Effector memory CD4-positive, alpha-beta T cell (primary cell): ENCODE measurements around the gene SLC24A4.
"Not testable (repeated sequence)": the region's sequence is repeated elsewhere in the genome, so short reads cannot be mapped to it uniquely, and the experiment has no call there.

Experiments used
- DNase-seq, 3 donors: peaks; one replicate each; pipeline ENCODE4 v3.0.0-alpha.2; 2020
- H3K27ac ChIP-seq: 2 replicates; pipeline ENCODE4 v1.7.0; 2013; ENCODE audit warnings: mild to moderate bottlenecking, low read length, moderate library complexity; ENCODE audit not compliant: insufficient read depth, poor library complexity, severe bottlenecking
- H3K27me3 ChIP-seq: replicated peaks from 2 replicates; pipeline ENCODE4 v1.7.0; 2013; ENCODE audit warnings: mild to moderate bottlenecking, low read length; ENCODE audit not compliant: insufficient read depth, control insufficient read depth, poor library complexity, severe bottlenecking
- H3K36me3 ChIP-seq: 2 replicates; pipeline ENCODE4 v1.7.0; 2013; ENCODE audit warnings: mild to moderate bottlenecking, low read length, moderate library complexity; ENCODE audit not compliant: control insufficient read depth, insufficient read depth
- H3K4me1 ChIP-seq: 2 replicates; pipeline ENCODE4 v1.7.0; 2013; ENCODE audit warnings: low read length, mild to moderate bottlenecking; ENCODE audit not compliant: control insufficient read depth, insufficient read depth, poor library complexity, severe bottlenecking
- H3K4me3 ChIP-seq: 2 replicates; pipeline ENCODE4 v1.7.0; 2013; ENCODE audit warnings: low read length, low read depth, mild to moderate bottlenecking; ENCODE audit not compliant: insufficient read depth, poor library complexity, severe bottlenecking
- H3K9me3 ChIP-seq: 2 replicates; pipeline ENCODE4 v1.7.0; 2013; ENCODE audit warnings: mild to moderate bottlenecking, low read length, moderate library complexity; ENCODE audit not compliant: control insufficient read depth

SLC24A4 gene

GRCh38 chr14:92534932-92535643 lies 212.1 kb downstream of the SLC24A4 start:
- DNase-seq: no peak
- Histone ChIP-seq H3K27me3 (no peaks in the 10 kb centered on the region), H3K9me3 (no peaks in the 10 kb centered on the region), H3K27ac (no peak overlapping the region), H3K36me3 (no peaks in the 10 kb centered on the region), H3K4me3 (no peak overlapping the region), H3K4me1 (no peaks in the 10 kb centered on the region)

- not testable (repeated sequence) for H3K36me3 ChIP-seq, H3K4me1 ChIP-seq, H3K9me3 ChIP-seq, H3K27ac ChIP-seq, H3K27me3 ChIP-seq, DNase-seq, H3K4me3 ChIP-seq
Measured at GRCh38 chr14:92536231-92536630, 213.3 kb downstream of the SLC24A4 start.

- DNase-seq: no peak
- no peaks in the 10 kb centered on the region for H3K4me1 ChIP-seq
- no peak overlapping the region for H3K27ac ChIP-seq
Measured at GRCh38 chr14:92538412-92538985, 215.5 kb downstream of the SLC24A4 start.

GRCh38 chr14:92539419-92539818 lies 216.5 kb downstream of the SLC24A4 start:
- Histone ChIP-seq H3K36me3 (no peaks in the 10 kb centered on the region), H3K4me1 (no peaks in the 10 kb centered on the region), H3K4me3 (no peak overlapping the region), H3K27ac (no peak overlapping the region), H3K9me3 (no peaks in the 10 kb centered on the region), H3K27me3 (no peaks in the 10 kb centered on the region)
- no peak for DNase-seq

More at GRCh38 chr14:92538412-92538985, 215.5 kb downstream of the SLC24A4 start:
- Histone ChIP-seq H3K36me3 (no peaks in the 10 kb centered on the region), H3K27me3 (no peaks in the 10 kb centered on the region), H3K9me3 (no peaks in the 10 kb centered on the region), H3K4me3 (no peak overlapping the region)

GRCh38 chr14:92539875-92540274 lies 216.9 kb downstream of the SLC24A4 start:
- Histone ChIP-seq H3K9me3 (no peaks in the 10 kb centered on the region), H3K27ac (no peak overlapping the region), H3K4me3 (no peak overlapping the region), H3K36me3 (no peaks in the 10 kb centered on the region), H3K27me3 (no peaks in the 10 kb centered on the region), H3K4me1 (no peaks in the 10 kb centered on the region)
- no peak for DNase-seq

GRCh38 chr14:92540472-92541048 lies 217.6 kb downstream of the SLC24A4 start:
- Histone ChIP-seq H3K27ac (no peak overlapping the region), H3K4me1 (no peaks in the 10 kb centered on the region), H3K4me3 (no peak overlapping the region), H3K9me3 (no peaks in the 10 kb centered on the region), H3K36me3 (no peaks in the 10 kb centered on the region), H3K27me3 (no peaks in the 10 kb centered on the region)
- no peak for DNase-seq

- H3K9me3 ChIP-seq: no peaks in the 10 kb centered on the region
- H3K36me3 ChIP-seq: no peaks in the 10 kb centered on the region
- no peak overlapping the region for H3K27ac ChIP-seq
- H3K4me1 ChIP-seq: no peaks in the 10 kb centered on the region
- DNase-seq: no peak
- no peak overlapping the region for H3K4me3 ChIP-seq
- no peaks in the 10 kb centered on the region for H3K27me3 ChIP-seq
Measured at GRCh38 chr14:92542766-92543554, 220.0 kb downstream of the SLC24A4 start.

- no peak overlapping the region for H3K27ac ChIP-seq
- no peak for DNase-seq
- no peaks in the 10 kb centered on the region for H3K36me3 ChIP-seq
- H3K9me3 ChIP-seq: no peaks in the 10 kb centered on the region
- no peaks in the 10 kb centered on the region for H3K4me1 ChIP-seq
- H3K27me3 ChIP-seq: no peaks in the 10 kb centered on the region
- no peak overlapping the region for H3K4me3 ChIP-seq
Measured at GRCh38 chr14:92544051-92544720, 221.2 kb downstream of the SLC24A4 start.

- Histone ChIP-seq H3K27me3 (no peaks in the 10 kb centered on the region), H3K9me3 (no peaks in the 10 kb centered on the region), H3K27ac (no peak overlapping the region), H3K4me3 (no peak overlapping the region), H3K36me3 (no peaks in the 10 kb centered on the region), H3K4me1 (no peaks in the 10 kb centered on the region)
- DNase-seq: no peak
Measured at GRCh38 chr14:92546347-92547053, 223.5 kb downstream of the SLC24A4 start.
